Activated B cell treated with CpG ODN at 0.5 μM for 24 hours (primary cell): ENCODE data around the gene INPP4B. TPM values are rescaled to one million over a fixed set of nuclear protein-coding genes. Genes with fewer than 3 reads are reported as not detected.

Experiments used
- ATAC-seq: fragments of 200-7000 bp; cut with Tn5 transposase; one replicate; pipeline ENCODE4 v1.10.0; 2021; ENCODE audit warnings: low read depth, mild to moderate bottlenecking, moderate library complexity
- CTCF ChIA-PET: fragments of 350-600 bp; sonication (Branson Sonifier 250); formaldehyde crosslinking; loops from one replicate; lab custom pipeline; 2021; ENCODE audit warnings: antibody characterized with exemption; lab: Charles Lee
- POLR2A ChIA-PET: fragments of 350-600 bp; sonication (Branson Sonifier 250); formaldehyde crosslinking; loops from one replicate; lab custom pipeline; 2021; ENCODE audit warnings: antibody characterized with exemption; lab: Charles Lee
- DNase-seq: peaks from one replicate; pipeline ENCODE4 v3.0.0; 2022
- H3K27ac Mint-ChIP-seq: one replicate; pipeline ENCODE4 v1.8.0; 2020; ENCODE audit warnings: mixed read lengths
- H3K27me3 Mint-ChIP-seq: one replicate; pipeline ENCODE4 v1.8.0; 2021; ENCODE audit warnings: mixed read lengths
- H3K36me3 Mint-ChIP-seq: one replicate; pipeline ENCODE4 v1.8.0; 2021; ENCODE audit warnings: low read depth, mixed read lengths
- H3K4me1 Mint-ChIP-seq: one replicate; pipeline ENCODE4 v1.8.0; 2021; ENCODE audit warnings: mixed read lengths
- H3K4me3 Mint-ChIP-seq: one replicate; pipeline ENCODE4 v1.8.0; 2020; ENCODE audit warnings: mild to moderate bottlenecking, mixed read lengths
- H3K9me3 Mint-ChIP-seq: one replicate; pipeline ENCODE4 v1.8.0; 2020; ENCODE audit warnings: mixed read lengths
- intact Hi-C: fragments of 100-400 bp; cut with micrococcal nuclease; formaldehyde crosslinking; loops from one replicate; pipeline ENCODE4 v1.15.1; 2024
- total RNA-seq: library from RNA; stranded (reverse); gene quantifications from 2 replicates; pipeline ENCODE4 v1.2.3, GENCODE V29; 2022
- TF ChIP-seq, protein P1 (sequence below): fragments of 200-600 bp; IDR thresholded peaks from one replicate; pipeline ENCODE4 v1.8.0; 2022; ENCODE audit warnings: antibody characterized with exemption, mild to moderate bottlenecking

The INPP4B gene
- total RNA-seq, 1 donor from 2014 or later, result 0.11 TPM

DNA sequence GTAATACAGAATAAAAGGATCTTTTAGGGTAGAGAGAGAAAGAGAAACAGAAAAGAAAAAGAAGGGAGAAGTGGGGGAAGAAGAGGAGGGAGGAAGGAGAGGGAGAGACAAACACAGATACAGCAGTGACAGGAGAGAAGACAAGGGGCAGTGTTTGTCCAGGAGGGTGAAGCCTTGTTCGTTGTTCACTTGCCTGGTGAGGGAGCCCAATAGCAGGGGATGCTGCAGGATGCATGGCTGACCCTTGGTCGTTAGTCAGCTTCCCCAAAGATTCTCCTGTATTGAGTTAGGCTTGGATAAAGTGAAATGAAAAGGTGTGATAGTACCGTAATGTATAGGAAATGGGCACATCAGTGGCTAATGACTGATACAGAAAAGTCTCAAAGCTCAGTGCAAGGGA is 806.1 kb downstream of the INPP4B start:
- H3K36me3 Mint-ChIP-seq, result no peaks in the 10 kb centered on the region
- no peak for ATAC-seq
- H3K4me3 Mint-ChIP-seq, result no peak overlapping the region
- no peak overlapping the region for H3K27ac Mint-ChIP-seq
- H3K27me3 Mint-ChIP-seq, result no peaks in the 10 kb centered on the region
- ChIA-PET POLR2A (no interaction called here), CTCF (no interaction called here)
- DNase-seq, result no peak
- H3K9me3 Mint-ChIP-seq, result no peaks in the 10 kb centered on the region
- no peaks in the 10 kb centered on the region for H3K4me1 Mint-ChIP-seq
- intact Hi-C loops, result no loop called here
- TF ChIP-seq, protein P1, sequence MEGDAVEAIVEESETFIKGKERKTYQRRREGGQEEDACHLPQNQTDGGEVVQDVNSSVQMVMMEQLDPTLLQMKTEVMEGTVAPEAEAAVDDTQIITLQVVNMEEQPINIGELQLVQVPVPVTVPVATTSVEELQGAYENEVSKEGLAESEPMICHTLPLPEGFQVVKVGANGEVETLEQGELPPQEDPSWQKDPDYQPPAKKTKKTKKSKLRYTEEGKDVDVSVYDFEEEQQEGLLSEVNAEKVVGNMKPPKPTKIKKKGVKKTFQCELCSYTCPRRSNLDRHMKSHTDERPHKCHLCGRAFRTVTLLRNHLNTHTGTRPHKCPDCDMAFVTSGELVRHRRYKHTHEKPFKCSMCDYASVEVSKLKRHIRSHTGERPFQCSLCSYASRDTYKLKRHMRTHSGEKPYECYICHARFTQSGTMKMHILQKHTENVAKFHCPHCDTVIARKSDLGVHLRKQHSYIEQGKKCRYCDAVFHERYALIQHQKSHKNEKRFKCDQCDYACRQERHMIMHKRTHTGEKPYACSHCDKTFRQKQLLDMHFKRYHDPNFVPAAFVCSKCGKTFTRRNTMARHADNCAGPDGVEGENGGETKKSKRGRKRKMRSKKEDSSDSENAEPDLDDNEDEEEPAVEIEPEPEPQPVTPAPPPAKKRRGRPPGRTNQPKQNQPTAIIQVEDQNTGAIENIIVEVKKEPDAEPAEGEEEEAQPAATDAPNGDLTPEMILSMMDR, result no peak

DNA sequence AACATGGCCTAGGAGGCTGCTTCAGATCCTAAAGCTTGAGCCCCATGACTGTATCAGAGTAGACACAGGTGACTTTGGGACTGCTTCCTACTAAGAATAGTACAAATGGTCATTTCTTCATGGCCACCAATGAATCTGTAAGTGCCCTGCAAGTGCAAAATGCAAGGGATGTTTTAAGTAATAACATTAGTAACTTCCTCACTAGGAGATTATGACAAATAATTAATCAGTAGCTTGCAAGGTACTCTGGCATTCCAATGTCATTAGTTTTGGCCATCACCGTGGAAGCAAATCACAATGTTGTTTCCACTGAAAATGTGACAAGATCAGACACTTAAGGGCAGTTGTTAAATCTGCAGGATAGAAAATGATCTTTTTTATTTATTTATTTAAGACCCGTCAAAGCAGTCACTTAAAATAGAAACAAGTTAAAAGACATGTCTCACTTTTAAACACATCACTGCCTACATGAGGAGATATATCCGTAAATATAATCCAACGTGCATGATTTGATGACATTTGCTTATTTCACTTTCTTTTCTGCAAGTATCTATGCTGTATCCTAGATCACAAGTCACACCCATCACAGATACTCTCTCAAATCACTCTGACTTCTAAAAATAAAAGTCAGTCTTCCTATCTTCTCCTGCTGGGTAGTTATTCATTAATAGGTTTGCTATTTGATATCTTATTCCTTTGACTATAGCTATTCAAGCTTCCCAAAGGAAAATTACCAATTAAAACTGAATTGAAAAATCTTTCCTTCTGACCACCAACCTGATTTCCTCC is 809.1 kb downstream of the INPP4B start:
- Mint-ChIP-seq H3K4me3 (no peak overlapping the region), H3K4me1 (no peaks in the 10 kb centered on the region), H3K27me3 (no peaks in the 10 kb centered on the region), H3K9me3 (no peaks in the 10 kb centered on the region), H3K27ac (no peak overlapping the region), H3K36me3 (no peaks in the 10 kb centered on the region)
- intact Hi-C loops, result no loop called here
- TF ChIP-seq, protein P1, result no peak
- no peak for ATAC-seq
- no peak for DNase-seq
- ChIA-PET POLR2A (no interaction called here), CTCF (no interaction called here)

DNA sequence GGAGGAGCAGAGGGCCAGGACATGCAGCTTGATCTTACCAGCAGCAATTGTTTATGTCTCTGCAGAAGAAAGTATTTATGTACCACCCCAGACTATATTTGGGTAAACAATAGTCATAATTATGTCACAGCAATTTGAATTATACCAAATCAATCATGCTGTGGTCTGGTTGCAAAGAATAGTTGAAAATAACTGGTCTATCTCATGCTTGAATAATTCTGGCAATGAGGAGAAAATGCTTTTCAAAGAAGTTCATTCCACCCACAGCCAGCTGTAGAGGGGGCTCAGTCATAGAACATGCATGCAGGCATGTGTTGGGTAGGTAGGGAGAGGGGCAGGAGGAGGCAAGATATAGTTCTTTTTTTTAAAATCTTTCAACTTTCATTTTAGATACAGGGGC is 810.5 kb downstream of the INPP4B start:
- TF ChIP-seq, protein P1, result no peak
- H3K9me3 Mint-ChIP-seq, result no peaks in the 10 kb centered on the region
- POLR2A ChIA-PET, result no interaction called here
- intact Hi-C loops, result no loop called here
- ATAC-seq (no peak), DNase-seq (no peak)
- CTCF ChIA-PET, result no interaction called here
- no peaks in the 10 kb centered on the region for H3K27me3 Mint-ChIP-seq
- no peaks in the 10 kb centered on the region for H3K4me1 Mint-ChIP-seq
- H3K36me3 Mint-ChIP-seq, result no peaks in the 10 kb centered on the region
- H3K4me3 Mint-ChIP-seq, result no peak overlapping the region
- no peak overlapping the region for H3K27ac Mint-ChIP-seq

DNA sequence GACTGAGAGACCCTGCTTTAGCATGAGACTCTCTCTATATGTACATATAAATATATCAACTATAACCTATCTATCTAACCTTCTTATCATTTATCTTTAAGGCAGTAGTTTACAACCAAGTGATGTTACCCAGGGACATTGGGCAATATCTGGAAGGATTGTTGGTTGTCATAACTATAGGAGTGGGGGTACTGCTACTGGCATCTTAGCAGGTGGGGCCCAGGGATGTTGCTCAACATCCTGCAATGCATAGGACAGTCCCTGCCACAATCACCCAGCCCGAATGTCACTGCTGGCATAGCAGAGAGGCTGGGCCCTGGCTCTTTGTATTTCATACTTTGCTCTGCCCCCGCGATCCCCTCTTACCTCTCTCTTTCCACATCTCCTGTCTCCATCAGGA is 812.0 kb downstream of the INPP4B start:
- ChIA-PET CTCF (no interaction called here), POLR2A (no interaction called here)
- DNase-seq (no peak), ATAC-seq (no peak)
- Mint-ChIP-seq H3K27ac (no peak overlapping the region), H3K4me3 (no peak overlapping the region), H3K4me1 (no peaks in the 10 kb centered on the region), H3K27me3 (no peaks in the 10 kb centered on the region), H3K9me3 (no peaks in the 10 kb centered on the region), H3K36me3 (no peaks in the 10 kb centered on the region)
- intact Hi-C loops, result no loop called here
- TF ChIP-seq, protein P1, result no peak

DNA sequence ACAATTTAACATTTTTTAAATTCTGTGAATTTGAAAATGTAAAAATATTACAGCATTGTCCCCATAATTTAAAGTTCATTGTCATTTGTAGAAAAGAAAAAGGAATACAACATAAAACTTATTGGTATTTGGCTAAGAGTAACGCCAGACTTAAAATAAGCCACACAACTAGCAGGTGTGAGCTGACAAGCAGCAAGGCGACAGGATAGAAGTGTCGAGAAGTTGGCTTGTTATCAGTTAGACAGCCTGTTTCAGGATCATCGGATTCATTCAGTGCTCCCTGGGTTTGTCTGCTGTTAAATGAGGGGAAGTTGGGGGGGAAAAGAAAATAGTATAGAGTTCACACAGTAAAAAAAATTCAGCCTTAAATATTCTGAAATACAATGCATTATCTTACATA is 816.1 kb downstream of the INPP4B start:
- TF ChIP-seq, protein P1, result no peak
- ChIA-PET POLR2A (no interaction called here), CTCF (interaction anchor here (0.6 kb wide), 1 partner anchor 33 kb away, joined by 3 read pairs; no protein-coding TSS in a partner anchor)
- no peak overlapping the region for H3K27ac Mint-ChIP-seq
- no peak for DNase-seq
- ATAC-seq, result no peak
- intact Hi-C loops, result no loop called here
- H3K36me3 Mint-ChIP-seq, result no peaks in the 10 kb centered on the region
- no peaks in the 10 kb centered on the region for H3K27me3 Mint-ChIP-seq
- H3K4me1 Mint-ChIP-seq, result no peaks in the 10 kb centered on the region
- H3K4me3 Mint-ChIP-seq, result no peak overlapping the region
- no peaks in the 10 kb centered on the region for H3K9me3 Mint-ChIP-seq
